Activated CD8-positive, alpha-beta memory T cell treated with anti-CD3 and anti-CD28 coated beads, Interleukin-2, amount 50 U/mL, for 1 hour (primary cell): ENCODE results near the gene PHLDB1.
"Not testable (repeated sequence)": the region's sequence is repeated elsewhere in the genome, so short reads cannot be mapped to it uniquely, and the experiment has no call there.

ENCODE experiments used
- DNase-seq: peaks from one replicate; pipeline ENCODE4 v3.0.0-alpha.2; 2020; ENCODE audit errors: extremely low read depth

PHLDB1 gene

GRCh38 chr11:118607401-118608359 lies at the start of gene PHLDB1:
PHLDB1 (plus strand) TSS chr11:118607615; CDS start chr11:118613837, 6,222 bp downstream.
- no peak for DNase-seq

- DNase-seq = no peak
These were observed 46.6 kb upstream of the PHLDB1 start for GRCh38 chr11:118560806-118561205.

- DNase-seq = no peak
These were observed 42.4 kb upstream of the PHLDB1 start for GRCh38 chr11:118565051-118565450.

GRCh38 chr11:118569670-118570069 lies 37.7 kb upstream of the PHLDB1 start:
- DNase-seq = no peak

- DNase-seq = no peak
These were observed 36.6 kb upstream of the PHLDB1 start for GRCh38 chr11:118570787-118571186.

- DNase-seq = not testable (repeated sequence)
These were observed 35.7 kb upstream of the PHLDB1 start for GRCh38 chr11:118571701-118572060.

- DNase-seq = peak; percentile 66
These were observed 35.1 kb upstream of the PHLDB1 start, which contains the start of gene ARCN1 for GRCh38 chr11:118572061-118572980. ARCN1 (plus strand) TSS chr11:118572409; CDS start chr11:118572548, 139 bp downstream.

- peak; percentile 4 for DNase-seq
These were observed 34.3 kb upstream of the PHLDB1 start for GRCh38 chr11:118572981-118573550.

- no peak for DNase-seq
These were observed 32.8 kb upstream of the PHLDB1 start for GRCh38 chr11:118574636-118575035.

GRCh38 chr11:118577995-118578394 lies 29.4 kb upstream of the PHLDB1 start:
- DNase-seq = not testable (repeated sequence)

GRCh38 chr11:118581057-118581456 lies 26.4 kb upstream of the PHLDB1 start:
- no peak for DNase-seq

GRCh38 chr11:118587952-118588351 lies 19.5 kb upstream of the PHLDB1 start:
- no peak for DNase-seq

- no peak for DNase-seq
These were observed 14.6 kb upstream of the PHLDB1 start for GRCh38 chr11:118592616-118593367.

GRCh38 chr11:118594984-118595383 lies 12.4 kb upstream of the PHLDB1 start:
- not testable (repeated sequence) for DNase-seq

GRCh38 chr11:118596224-118597146 lies 10.9 kb upstream of the PHLDB1 start:
- DNase-seq = no peak

- no peak for DNase-seq
These were observed 9.9 kb upstream of the PHLDB1 start for GRCh38 chr11:118597556-118597955.

- no peak for DNase-seq
These were observed 5.1 kb upstream of the PHLDB1 start for GRCh38 chr11:118602331-118602730.

- not testable (repeated sequence) for DNase-seq
These were observed 3.7 kb upstream of the PHLDB1 start for GRCh38 chr11:118603709-118604108.

- no peak for DNase-seq
These were observed 2.8 kb upstream of the PHLDB1 start for GRCh38 chr11:118604566-118604965.
